Measurements from ENCODE around the gene MYBPHL.

The MYBPHL gene

GRCh38 chr1:109251277-109252166 is 55.3 kb downstream of the MYBPHL start:
- no peak for DNase-seq (ENCODE audit: low spot score)

- DNase-seq (ENCODE audit: low spot score), result no peak
These were observed 56.1 kb downstream of the MYBPHL start for GRCh38 chr1:109250454-109251276.

- no peak for DNase-seq (ENCODE audit: low spot score)
These were observed 57.0 kb downstream of the MYBPHL start for GRCh38 chr1:109249654-109250401.

GRCh38 chr1:109248797-109249629 is 57.8 kb downstream of the MYBPHL start, which contains the start of gene CELSR2:
TSS of gene CELSR2 (plus strand) at chr1:109249539. CDS start at chr1:109250080, 541 bp downstream.
- peak; percentile 47 for DNase-seq (ENCODE audit: low spot score)

GRCh38 chr1:109248444-109248796 is 58.4 kb downstream of the MYBPHL start:
- no peak for DNase-seq (ENCODE audit: low spot score)

GRCh38 chr1:109247401-109248365 is 59.1 kb downstream of the MYBPHL start:
- no peak for DNase-seq (ENCODE audit: low spot score)

GRCh38 chr1:109246141-109246551 is 60.7 kb downstream of the MYBPHL start:
- no peak for DNase-seq (ENCODE audit: low spot score)

- no peak for DNase-seq (ENCODE audit: low spot score)
These were observed 62.8 kb downstream of the MYBPHL start for GRCh38 chr1:109243860-109244552.

GRCh38 chr1:109243221-109243620 is 63.6 kb downstream of the MYBPHL start:
- no peak for DNase-seq (ENCODE audit: low spot score)

- no peak for DNase-seq (ENCODE audit: low spot score)
These were observed 64.4 kb downstream of the MYBPHL start for GRCh38 chr1:109242387-109242786.
